HG02571 (cell line): ENCODE data around the gene MAP7.
"Not testable (repeated sequence)": the region's sequence is repeated elsewhere in the genome, so short reads cannot be mapped to it uniquely, and the experiment has no call there.

Source experiments
- ATAC-seq: cut with Tn5 transposase; IDR thresholded peaks from one replicate; pipeline ENCODE4 v1.9.1; 2021; ENCODE audit warnings: mild to moderate bottlenecking, moderate library complexity; ENCODE audit not compliant: unreplicated experiment

MAP7 gene

GRCh38 chr6:136510299-136510698 lies 39.9 kb downstream of the MAP7 start:
- ATAC-seq: no peak

DNA sequence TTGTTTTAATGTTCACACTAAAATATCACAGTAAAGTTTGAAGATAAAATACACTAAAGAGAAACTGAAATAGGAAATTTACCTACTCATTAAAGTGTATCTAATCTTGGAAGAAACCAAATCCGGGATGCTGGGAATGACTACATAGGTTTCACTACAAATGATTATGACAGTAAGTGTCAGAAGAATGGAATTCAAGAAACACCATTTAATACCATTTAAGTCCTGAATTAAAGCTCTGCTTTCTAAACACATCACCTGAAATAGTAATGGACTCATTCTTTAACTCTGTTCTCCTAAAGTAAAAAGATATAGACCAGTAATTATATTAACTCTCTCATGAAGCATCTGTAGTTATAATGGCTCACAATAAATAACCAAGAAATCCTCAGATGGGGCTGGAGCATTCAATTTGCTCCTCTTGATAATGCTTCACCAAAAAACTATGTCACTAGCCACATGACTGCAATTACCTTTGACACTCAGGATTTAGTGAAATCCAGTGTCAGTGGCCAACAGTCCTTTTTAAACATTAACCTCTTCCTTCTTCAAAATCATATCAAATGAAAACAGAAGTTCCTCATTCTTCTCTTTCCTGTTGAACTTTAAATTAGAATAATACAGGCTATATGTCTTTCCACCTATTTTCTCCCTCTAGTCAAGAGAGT lies 41.4 kb downstream of the MAP7 start:
- no peak for ATAC-seq

GRCh38 chr6:136506124-136506799 lies 44.0 kb downstream of the MAP7 start:
- ATAC-seq: no peak

GRCh38 chr6:136503303-136504029 lies 46.8 kb downstream of the MAP7 start:
- no peak for ATAC-seq

DNA sequence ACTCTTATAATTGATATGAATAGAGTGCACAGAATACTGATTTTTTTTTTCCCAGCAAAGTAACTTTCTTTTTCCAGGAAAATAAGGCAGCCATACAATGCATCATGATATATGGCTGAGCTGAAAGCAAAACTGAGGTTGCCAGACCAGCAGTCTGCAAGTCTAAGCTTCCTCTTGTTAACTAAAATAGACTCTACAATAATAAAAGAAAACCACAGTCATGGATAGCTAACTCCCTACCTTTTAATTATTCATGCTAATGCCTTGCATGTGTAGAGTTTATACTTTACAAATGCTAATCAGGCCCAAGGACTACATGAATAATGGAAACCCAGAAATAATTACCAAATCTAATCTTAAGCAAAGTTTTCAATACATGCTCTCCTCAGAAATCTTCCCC lies 47.4 kb downstream of the MAP7 start:
- ATAC-seq: no peak

- ATAC-seq: no peak
Observed at GRCh38 chr6:136501514-136501913, 48.7 kb downstream of the MAP7 start.

- no peak for ATAC-seq
Observed at GRCh38 chr6:136501096-136501495, 49.1 kb downstream of the MAP7 start.

GRCh38 chr6:136500414-136500813 lies 49.8 kb downstream of the MAP7 start:
- no peak for ATAC-seq

DNA sequence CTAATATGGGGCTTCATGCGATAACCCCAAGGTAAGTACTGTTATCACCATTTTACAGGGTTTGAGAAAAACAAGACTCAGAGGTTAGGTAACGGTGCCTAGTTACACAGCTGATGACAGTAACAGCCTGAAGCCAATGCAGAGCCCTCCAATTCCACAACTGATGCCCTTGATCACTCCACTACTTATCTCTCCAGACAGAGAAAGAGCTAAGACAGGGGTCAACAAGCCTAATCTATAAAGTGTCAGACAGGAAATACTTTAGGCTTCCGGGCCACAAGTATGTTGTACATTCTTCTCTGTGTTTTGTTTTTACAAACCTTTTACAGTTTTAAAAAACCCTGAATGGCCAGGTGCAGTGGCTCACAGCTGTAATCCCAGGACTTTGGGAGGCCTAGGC lies 50.9 kb downstream of the MAP7 start:
- ATAC-seq: no peak

DNA sequence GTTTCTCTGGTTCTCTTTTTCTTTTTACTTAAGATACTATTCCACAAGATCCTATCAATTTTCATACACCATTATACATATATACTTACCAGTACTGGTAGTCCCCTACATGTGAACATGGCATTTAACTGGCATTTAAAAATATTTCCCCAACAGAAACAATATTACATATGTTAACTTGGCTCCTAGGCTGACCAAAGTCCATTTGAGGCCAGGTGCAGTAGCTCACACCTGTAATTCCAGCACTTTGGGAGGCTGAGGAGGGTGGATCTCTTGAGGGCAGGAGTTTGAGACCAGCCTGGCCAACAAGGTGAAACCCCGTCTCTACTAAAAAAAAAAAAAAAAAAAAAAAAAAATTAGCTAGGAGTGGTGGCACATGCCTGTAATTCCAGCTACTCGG lies 53.8 kb downstream of the MAP7 start:
- ATAC-seq: not testable (repeated sequence)

DNA sequence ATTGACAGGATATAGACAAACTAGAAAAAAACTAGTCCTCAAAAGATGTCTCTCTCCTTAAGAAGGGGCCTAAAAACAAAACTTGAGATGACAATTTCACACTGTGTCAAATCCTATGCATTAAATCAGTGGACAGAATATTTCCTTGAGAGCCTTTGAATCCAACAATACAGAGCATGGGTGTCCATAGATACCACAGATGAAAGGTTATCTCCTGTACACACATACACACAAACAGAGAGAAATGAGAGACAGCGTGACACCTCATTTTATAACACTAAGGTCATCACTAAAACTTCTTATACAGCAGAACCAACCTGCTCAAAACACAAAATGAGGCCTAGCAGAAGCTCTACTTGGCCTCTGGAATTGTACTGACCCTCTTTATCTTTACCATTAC lies 55.5 kb downstream of the MAP7 start:
- ATAC-seq: no peak

- ATAC-seq: no peak
Observed at GRCh38 chr6:136494059-136494458, 56.2 kb downstream of the MAP7 start.

GRCh38 chr6:136492409-136492808 lies 57.8 kb downstream of the MAP7 start:
- ATAC-seq: no peak

GRCh38 chr6:136491754-136492153 lies 58.5 kb downstream of the MAP7 start:
- ATAC-seq: no peak

- no peak for ATAC-seq
Observed at GRCh38 chr6:136491251-136491650, 59.0 kb downstream of the MAP7 start.

GRCh38 chr6:136489689-136490033 lies 60.6 kb downstream of the MAP7 start:
- ATAC-seq: not testable (repeated sequence)

DNA sequence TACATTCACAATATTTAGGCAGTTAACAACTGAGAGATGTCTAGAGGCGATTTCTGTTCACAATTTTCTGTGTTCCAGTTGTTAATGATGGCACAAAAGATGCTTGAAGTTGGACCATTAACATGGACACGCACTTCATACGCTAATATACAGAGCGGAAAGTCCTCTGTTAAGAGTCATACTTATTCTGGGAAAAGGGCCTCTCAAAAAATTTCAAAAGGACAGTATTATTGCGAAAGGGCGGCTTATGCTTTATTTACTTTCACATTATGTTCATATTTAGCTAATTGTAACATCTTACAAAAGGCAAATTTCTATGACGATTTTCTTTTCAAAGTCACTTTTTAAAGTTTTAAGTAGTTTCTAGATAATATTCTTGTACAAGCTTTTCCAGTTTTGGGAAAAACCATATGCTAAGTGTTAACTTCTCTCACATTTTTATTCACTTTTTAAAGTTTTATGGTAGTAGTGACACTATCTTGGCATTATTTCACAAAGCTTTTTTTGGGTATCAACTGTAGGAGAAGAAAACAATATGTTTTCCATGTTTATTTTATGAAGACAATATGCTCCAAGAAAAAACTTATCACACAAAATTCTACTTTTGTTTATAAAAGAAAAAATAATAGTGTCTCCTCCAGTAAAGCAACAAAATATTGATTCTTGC lies 62.3 kb downstream of the MAP7 start:
- ATAC-seq: no peak

GRCh38 chr6:136486357-136486756 lies 63.9 kb downstream of the MAP7 start:
- no peak for ATAC-seq

GRCh38 chr6:136483906-136484305 lies 66.3 kb downstream of the MAP7 start:
- ATAC-seq: no peak

GRCh38 chr6:136483005-136483404 lies 67.2 kb downstream of the MAP7 start:
- ATAC-seq: not testable (repeated sequence)

GRCh38 chr6:136477548-136477947 lies 72.7 kb downstream of the MAP7 start:
- ATAC-seq: no peak

DNA sequence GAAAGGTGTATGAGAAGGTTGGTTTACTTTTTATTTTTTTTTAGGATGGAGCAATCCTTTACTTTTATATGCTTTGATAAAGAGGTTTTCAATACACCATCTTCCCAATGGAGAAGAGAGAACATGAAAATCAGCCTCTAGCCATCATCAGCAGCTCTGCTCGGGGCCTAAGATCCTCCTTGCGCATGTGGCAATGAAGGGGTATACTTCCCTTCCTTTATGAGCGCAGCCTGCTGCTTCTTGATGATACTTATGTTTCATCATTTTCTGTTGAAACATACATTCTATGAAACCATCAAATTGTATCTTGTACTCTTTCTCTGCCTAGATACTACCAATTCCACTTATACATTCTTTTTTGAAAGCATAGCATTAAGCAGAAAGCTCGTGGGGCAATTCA lies 74.5 kb downstream of the MAP7 start:
- no peak for ATAC-seq
